Smooth muscle cell (in vitro differentiated cells): ENCODE results near the gene PATE2. TPM values are rescaled to one million over a fixed set of nuclear protein-coding genes. Genes with fewer than 3 reads are reported as not detected.

Experiments used
- DNase-seq: peaks from one replicate; lab custom pipeline; 2025; ENCODE audit not compliant: unreplicated experiment; lab: John Stamatoyannopoulos, UW
- H2AFZ ChIP-seq: fragments of 200-600 bp; sonication (generic); 2 replicates; pipeline ENCODE4 v1.6.0; 2016; ENCODE audit warnings: antibody characterized with exemption, low read depth, mild to moderate bottlenecking
- H3F3A ChIP-seq: fragments of 200-600 bp; sonication (generic); 2 replicates; pipeline ENCODE4 v1.6.0; 2017; ENCODE audit warnings: antibody characterized with exemption, low read depth
- H3K27ac ChIP-seq: fragments of 200-600 bp; sonication (generic); 2 replicates; pipeline ENCODE4 v1.5.1; 2016; ENCODE audit warnings: low read depth, mild to moderate bottlenecking
- H3K27me3 ChIP-seq: fragments of 200-600 bp; sonication (generic); 2 replicates; pipeline ENCODE4 v1.6.1; 2016; ENCODE audit warnings: low read depth, mild to moderate bottlenecking
- H3K36me3 ChIP-seq: fragments of 200-600 bp; sonication (generic); 2 replicates; pipeline ENCODE4 v1.5.1; 2016; ENCODE audit warnings: low read depth
- H3K4me1 ChIP-seq: fragments of 200-600 bp; sonication (generic); 2 replicates; pipeline ENCODE4 v1.5.1; 2016; ENCODE audit warnings: low read depth
- H3K4me2 ChIP-seq: fragments of 200-600 bp; sonication (generic); 2 replicates; pipeline ENCODE4 v1.6.0; 2016; ENCODE audit warnings: mild to moderate bottlenecking
- H3K4me3 ChIP-seq: fragments of 200-600 bp; sonication (generic); 2 replicates; pipeline ENCODE4 v1.5.1; 2016; ENCODE audit warnings: mild to moderate bottlenecking
- H3K79me2 ChIP-seq: fragments of 200-600 bp; sonication (generic); 2 replicates; pipeline ENCODE4 v1.6.0; 2016; ENCODE audit warnings: low read depth, mild to moderate bottlenecking
- H3K9ac ChIP-seq: fragments of 200-600 bp; sonication (generic); 2 replicates; pipeline ENCODE4 v1.6.0; 2016; ENCODE audit warnings: low read depth
- H3K9me3 ChIP-seq: fragments of 200-600 bp; sonication (generic); replicated peaks from 2 replicates; pipeline ENCODE4 v1.5.1; 2016; ENCODE audit warnings: low read depth
- H4K20me1 ChIP-seq: fragments of 200-600 bp; sonication (generic); 2 replicates; pipeline ENCODE4 v1.6.0; 2016; ENCODE audit warnings: low read depth
- CTCF ChIP-seq: fragments of 200-600 bp; sonication (generic); IDR thresholded peaks from 2 replicates; pipeline ENCODE4 v1.5.1; 2017; ENCODE audit warnings: borderline replicate concordance, mild to moderate bottlenecking, antibody characterized with exemption; ENCODE audit not compliant: insufficient read depth, poor library complexity, severe bottlenecking
- WGBS: methylation state at CpG from one replicate; pipeline ENCODE4 v1.1.7; 2016; ENCODE audit warnings: low lambda C conversion rate; 5-methylcytosine and 5-hydroxymethylcytosine counted together
- polyA plus RNA-seq: library from polyadenylated mRNA; unstranded; fragments of >200 nt; fragmentation: Nextera tagmentation; extraction: Ambion mirVana; gene quantifications from 2 replicates; pipeline ENCODE4 v1.2.1, GENCODE V29; 2016
- total RNA-seq: library from RNA; depleted of rRNA; stranded (reverse); fragments of >200 nt; gene quantifications from 2 replicates; pipeline ENCODE4 v1.2.3, GENCODE V29; 2014

Gene PATE2
- total and polyA plus RNA-seq, 2 experiments from 2014 or later, result 0.37 TPM; not detected in 1

GRCh38 chr11:125740617-125741016 is 38.0 kb downstream of the PATE2 start:
- TF ChIP-seq CTCF, result no peak
- Histone ChIP-seq H3K4me1 (no peaks in the 10 kb centered on the region), H3K9ac (no peak overlapping the region), H3K36me3 (no peaks in the 10 kb centered on the region), H4K20me1 (no peaks in the 10 kb centered on the region), H3K4me2 (no peak overlapping the region), H3K27me3 (peaks cover 5% of the 10 kb centered on the region), H3K9me3 (no peaks in the 10 kb centered on the region), H2AFZ (no peak overlapping the region), H3K27ac (no peak overlapping the region), H3K79me2 (no peaks in the 10 kb centered on the region), H3F3A (no peaks in the 10 kb centered on the region), H3K4me3 (no peak overlapping the region)
- DNase-seq, result no peak

- no peaks in the 10 kb centered on the region for H3K79me2 ChIP-seq
- no peaks in the 10 kb centered on the region for H3K36me3 ChIP-seq
- no peak overlapping the region for H3K9ac ChIP-seq
- no peaks in the 10 kb centered on the region for H3F3A ChIP-seq
- no peak overlapping the region for H2AFZ ChIP-seq
- H3K4me3 ChIP-seq, result no peak overlapping the region
- H3K4me2 ChIP-seq, result no peak overlapping the region
- no peaks in the 10 kb centered on the region for H3K27me3 ChIP-seq
- H3K9me3 ChIP-seq, result no peaks in the 10 kb centered on the region
- H3K4me1 ChIP-seq, result no peaks in the 10 kb centered on the region
- no peak for DNase-seq
- WGBS, result 85% methylated on average over 3 of the region's 3 CpGs
- H3K27ac ChIP-seq, result no peak overlapping the region
- no peak for TF ChIP-seq CTCF
- no peaks in the 10 kb centered on the region for H4K20me1 ChIP-seq
These were observed 49.7 kb downstream of the PATE2 start for GRCh38 chr11:125728969-125729368.

Other genes with a start within 250 kb of the PATE2 start
- gene EI24, start 209.4 kb downstream of the PATE2 start, total RNA-seq, result 124 and 130 TPM in 2 replicates
- 154 and 158 TPM in 2 replicates for gene EI24, start 209.4 kb downstream of the PATE2 start, polyA plus RNA-seq
- gene STT3A, start 186.0 kb downstream of the PATE2 start, total RNA-seq, result 241 and 302 TPM in 2 replicates
- gene STT3A, start 186.0 kb downstream of the PATE2 start, polyA plus RNA-seq, result 184 and 216 TPM in 2 replicates
- gene CHEK1, start 153.7 kb downstream of the PATE2 start, total RNA-seq, result 24.5 and 27.6 TPM in 2 replicates
- 18.3 and 18.4 TPM in 2 replicates for gene CHEK1, start 153.7 kb downstream of the PATE2 start, polyA plus RNA-seq
- gene ACRV1, start 98.0 kb downstream of the PATE2 start, total RNA-seq, result not detected in 2 replicates
- 0.25 and 0.37 TPM in 2 replicates for gene ACRV1, start 98.0 kb downstream of the PATE2 start, polyA plus RNA-seq
- gene PATE1, start 32.5 kb downstream of the PATE2 start, total RNA-seq, result not detected in 2 replicates
- not detected in 2 replicates for gene PATE1, start 32.5 kb downstream of the PATE2 start, polyA plus RNA-seq
- gene PATE3, start 9.3 kb upstream of the PATE2 start, total RNA-seq, result not detected in 2 replicates
- gene PATE3, start 9.3 kb upstream of the PATE2 start, polyA plus RNA-seq, result not detected in 2 replicates
- gene PATE4, start 54.5 kb upstream of the PATE2 start, total RNA-seq, result not detected in 2 replicates
- gene PATE4, start 54.5 kb upstream of the PATE2 start, polyA plus RNA-seq, result not detected in 2 replicates
- 2.3 and 6.4 TPM in 2 replicates for gene HYLS1, start 108.8 kb upstream of the PATE2 start, total RNA-seq
- 2.6 and 4.1 TPM in 2 replicates for gene HYLS1, start 108.8 kb upstream of the PATE2 start, polyA plus RNA-seq
- gene PUS3, start 124.4 kb upstream of the PATE2 start, total RNA-seq, result 10.9 and 20.3 TPM in 2 replicates
- gene PUS3, start 124.4 kb upstream of the PATE2 start, polyA plus RNA-seq, result 9.9 and 12.2 TPM in 2 replicates
- 0.09 TPM in 1 of 2 replicates, not detected in the other for gene DDX25, start 125.7 kb upstream of the PATE2 start, total RNA-seq
- gene DDX25, start 125.7 kb upstream of the PATE2 start, polyA plus RNA-seq, result 0.12 TPM in 1 of 2 replicates, not detected in the other
- not detected in 2 replicates for gene VSIG10L2, start 167.2 kb upstream of the PATE2 start, total RNA-seq
- gene VSIG10L2, start 167.2 kb upstream of the PATE2 start, polyA plus RNA-seq, result not detected in 2 replicates